WERI-Rb-1 (cell line): ENCODE measurements around the gene MPP7.

Experiments
- DNase-seq: peaks from one replicate; pipeline ENCODE4 v3.0.0-alpha.2; 2020
- H3K27ac ChIP-seq: fragments of 250-450 bp; sonication (Bioruptor Pico); 2 replicates; pipeline ENCODE4 v1.5.1; 2020; ENCODE audit warnings: mild to moderate bottlenecking, moderate library complexity
- H3K27me3 ChIP-seq: fragments of 250-450 bp; sonication (Bioruptor Pico); 2 replicates; pipeline ENCODE4 v1.5.1; 2021; ENCODE audit warnings: mild to moderate bottlenecking, low read depth, moderate library complexity; ENCODE audit not compliant: insufficient read depth, severe bottlenecking
- H3K36me3 ChIP-seq: fragments of 250-450 bp; sonication (Bioruptor Pico); 2 replicates; pipeline ENCODE4 v1.5.1; 2020; ENCODE audit warnings: mild to moderate bottlenecking, moderate library complexity
- H3K4me3 ChIP-seq: 2 replicates; pipeline ENCODE4 v1.5.1; 2011; ENCODE audit warnings: low read depth, mild to moderate bottlenecking, control low read depth, low read length
- H3K9me3 ChIP-seq: fragments of 250-450 bp; sonication (Bioruptor Pico); 2 replicates; pipeline ENCODE4 v1.5.1; 2021; ENCODE audit warnings: mild to moderate bottlenecking, moderate library complexity; ENCODE audit not compliant: severe bottlenecking
- CTCF ChIP-seq: IDR thresholded peaks from 2 replicates; pipeline ENCODE4 v1.5.1; 2011; ENCODE audit warnings: low read depth, mild to moderate bottlenecking, control low read depth, inconsistent platforms, low read length

Gene MPP7

GRCh38 chr10:28294809-28295208 lies 8.1 kb downstream of the MPP7 start:
- H3K4me3 ChIP-seq = no peak overlapping the region
- no peak overlapping the region for H3K27ac ChIP-seq
- H3K27me3 ChIP-seq = no peaks in the 10 kb centered on the region
- no peaks in the 10 kb centered on the region for H3K36me3 ChIP-seq
- DNase-seq = no peak
- H3K9me3 ChIP-seq = no peaks in the 10 kb centered on the region
- TF ChIP-seq CTCF = no peak

- DNase-seq = no peak
- H3K4me3 ChIP-seq = no peak overlapping the region
- TF ChIP-seq CTCF = no peak
- H3K27me3 ChIP-seq = no peaks in the 10 kb centered on the region
- H3K36me3 ChIP-seq = no peaks in the 10 kb centered on the region
- H3K27ac ChIP-seq = no peak overlapping the region
- no peaks in the 10 kb centered on the region for H3K9me3 ChIP-seq
Measured at GRCh38 chr10:28294169-28294532, 8.7 kb downstream of the MPP7 start.

GRCh38 chr10:28293236-28294168 lies 9.4 kb downstream of the MPP7 start:
- Histone ChIP-seq H3K27me3 (no peaks in the 10 kb centered on the region), H3K9me3 (no peaks in the 10 kb centered on the region), H3K36me3 (no peaks in the 10 kb centered on the region), H3K4me3 (no peak overlapping the region), H3K27ac (no peak overlapping the region)
- TF ChIP-seq CTCF = no peak
- DNase-seq = no peak

GRCh38 chr10:28291881-28292297 lies 11.0 kb downstream of the MPP7 start:
- H3K4me3 ChIP-seq = no peak overlapping the region
- no peak overlapping the region for H3K27ac ChIP-seq
- no peaks in the 10 kb centered on the region for H3K36me3 ChIP-seq
- TF ChIP-seq CTCF = no peak
- no peak for DNase-seq
- no peaks in the 10 kb centered on the region for H3K9me3 ChIP-seq
- H3K27me3 ChIP-seq = no peaks in the 10 kb centered on the region

- H3K27me3 ChIP-seq = no peaks in the 10 kb centered on the region
- no peaks in the 10 kb centered on the region for H3K9me3 ChIP-seq
- no peak overlapping the region for H3K4me3 ChIP-seq
- DNase-seq = no peak
- TF ChIP-seq CTCF = no peak
- H3K27ac ChIP-seq = no peak overlapping the region
- H3K36me3 ChIP-seq = no peaks in the 10 kb centered on the region
Measured at GRCh38 chr10:28285816-28286215, 17.0 kb downstream of the MPP7 start.
